ENCODE measurements around the gene UBTF. TPM values are rescaled to one million over a fixed set of nuclear protein-coding genes. Genes with fewer than 3 reads are reported as not detected.

Gene UBTF
- total RNA-seq, 1 donor from 2014 or later = 62.1 TPM

DNA sequence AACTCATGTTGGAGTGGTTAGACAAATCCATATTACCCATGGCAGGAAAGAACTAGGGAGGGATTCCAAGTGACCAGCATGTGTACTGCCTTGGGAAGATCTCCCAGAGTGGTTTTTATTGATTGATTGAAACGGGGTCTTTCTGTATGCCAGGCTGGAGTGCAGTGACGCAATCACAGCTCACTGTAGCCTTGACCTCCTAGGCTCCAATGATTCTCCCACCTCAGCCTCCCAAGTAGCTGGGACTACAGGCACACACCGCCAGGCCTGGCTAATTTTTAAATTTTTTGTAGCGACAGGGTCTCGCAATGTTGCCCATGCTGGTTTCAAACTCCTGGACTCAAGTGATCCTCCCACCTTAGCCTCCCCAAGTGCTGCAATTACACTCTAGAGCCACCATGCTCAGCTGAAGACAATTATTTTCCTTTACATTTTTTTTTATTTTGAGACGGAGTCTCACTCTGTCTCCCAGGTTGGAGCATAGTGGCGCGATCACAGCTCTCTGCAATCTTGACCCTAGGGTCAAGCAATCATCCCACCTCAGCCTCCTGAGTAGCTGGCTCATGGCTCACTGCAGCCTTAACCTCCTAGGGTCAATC is 35.2 kb downstream of the UBTF start:
- H3K9me3 Mint-ChIP-seq (ENCODE audit: low read depth) = no peaks in the 10 kb centered on the region
- no peak for TF ChIP-seq CTCF (IDR thresholded peaks at IDR 0.05)
- no peak overlapping the region for H3K27ac Mint-ChIP-seq (ENCODE audit: unreplicated experiment)
- peaks cover 29% of the 10 kb centered on the region for H3K4me1 Mint-ChIP-seq (ENCODE audit: low read depth)
- H3K27me3 Mint-ChIP-seq (ENCODE audit: low read depth) = no peaks in the 10 kb centered on the region
- no peak for DNase-seq (ENCODE audit: low spot score)
- no peak overlapping the region for H3K4me3 Mint-ChIP-seq (ENCODE audit: unreplicated experiment)
- peaks cover 5% of the 10 kb centered on the region for H3K36me3 Mint-ChIP-seq (ENCODE audit: low read depth)

GRCh38 chr17:44183024-44183423 is 36.5 kb downstream of the UBTF start:
- no peaks in the 10 kb centered on the region for H3K9me3 Mint-ChIP-seq (ENCODE audit: low read depth)

GRCh38 chr17:44178133-44178532 is 41.3 kb downstream of the UBTF start:
- no peak overlapping the region for H3K27ac Mint-ChIP-seq (ENCODE audit: unreplicated experiment)
- TF ChIP-seq CTCF (IDR thresholded peaks at IDR 0.05) = no peak
- no peaks in the 10 kb centered on the region for H3K4me1 Mint-ChIP-seq (ENCODE audit: low read depth)
- peaks cover 13% of the 10 kb centered on the region for H3K36me3 Mint-ChIP-seq (ENCODE audit: low read depth)
- DNase-seq (ENCODE audit: low spot score) = no peak
- no peaks in the 10 kb centered on the region for H3K9me3 Mint-ChIP-seq (ENCODE audit: low read depth)
- H3K4me3 Mint-ChIP-seq (ENCODE audit: unreplicated experiment) = no peak overlapping the region
- H3K27me3 Mint-ChIP-seq (ENCODE audit: low read depth) = no peaks in the 10 kb centered on the region

More at GRCh38 chr17:44183024-44183423, 36.5 kb downstream of the UBTF start:
- peaks cover 8% of the 10 kb centered on the region for H3K36me3 Mint-ChIP-seq (ENCODE audit: low read depth)
- no peaks in the 10 kb centered on the region for H3K27me3 Mint-ChIP-seq (ENCODE audit: low read depth)
- H3K4me3 Mint-ChIP-seq (ENCODE audit: unreplicated experiment) = no peak overlapping the region
- peaks cover 19% of the 10 kb centered on the region for H3K4me1 Mint-ChIP-seq (ENCODE audit: low read depth)
- DNase-seq (ENCODE audit: low spot score) = no peak
- no peak for TF ChIP-seq CTCF (IDR thresholded peaks at IDR 0.05)
- H3K27ac Mint-ChIP-seq (ENCODE audit: unreplicated experiment) = no peak overlapping the region

DNA sequence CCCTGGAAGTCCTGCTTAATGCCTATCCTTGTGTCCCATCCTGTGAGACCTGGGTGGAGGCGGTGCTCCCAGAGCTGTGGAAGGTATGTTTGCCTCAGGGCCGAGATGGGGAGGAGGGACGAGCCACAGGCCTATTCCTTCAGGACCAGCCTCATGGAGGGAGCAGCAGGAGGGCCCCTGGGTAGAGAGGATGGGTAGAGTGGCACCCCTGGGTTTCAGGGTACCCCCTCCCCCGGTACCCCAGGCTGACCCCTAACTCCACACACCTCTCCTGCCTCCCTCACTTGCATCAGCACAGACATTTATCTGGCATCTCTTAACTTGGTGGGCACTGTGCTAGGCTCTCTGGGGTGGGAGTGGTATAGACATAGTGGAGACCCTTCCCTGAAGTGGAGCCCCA is 41.8 kb downstream of the UBTF start:
- Mint-ChIP-seq H3K4me1 (ENCODE audit: low read depth) (no peaks in the 10 kb centered on the region), H3K27ac (ENCODE audit: unreplicated experiment) (no peak overlapping the region), H3K36me3 (ENCODE audit: low read depth) (peaks cover 13% of the 10 kb centered on the region), H3K4me3 (ENCODE audit: unreplicated experiment) (no peak overlapping the region), H3K27me3 (ENCODE audit: low read depth) (no peaks in the 10 kb centered on the region), H3K9me3 (ENCODE audit: low read depth) (no peaks in the 10 kb centered on the region)
- TF ChIP-seq CTCF (IDR thresholded peaks at IDR 0.05) = no peak
- DNase-seq (ENCODE audit: low spot score) = no peak

- no peak for DNase-seq (ENCODE audit: low spot score)
- H3K27ac Mint-ChIP-seq (ENCODE audit: unreplicated experiment) = no peak overlapping the region
- TF ChIP-seq CTCF (IDR thresholded peaks at IDR 0.05) = no peak
- H3K36me3 Mint-ChIP-seq (ENCODE audit: low read depth) = peaks cover 11% of the 10 kb centered on the region
- H3K27me3 Mint-ChIP-seq (ENCODE audit: low read depth) = no peaks in the 10 kb centered on the region
- H3K4me3 Mint-ChIP-seq (ENCODE audit: unreplicated experiment) = no peak overlapping the region
- H3K4me1 Mint-ChIP-seq (ENCODE audit: low read depth) = no peaks in the 10 kb centered on the region
- H3K9me3 Mint-ChIP-seq (ENCODE audit: low read depth) = no peaks in the 10 kb centered on the region
Observed at GRCh38 chr17:44176671-44177501, 42.6 kb downstream of the UBTF start.

Measured in chondrocyte (in vitro differentiated cells).